Measurements from ENCODE around the gene CHCHD5. TPM values are rescaled to one million over a fixed set of nuclear protein-coding genes. Genes with fewer than 3 reads are reported as not detected.
"Not testable (repeated sequence)": the region's sequence is repeated elsewhere in the genome, so short reads cannot be mapped to it uniquely, and the experiment has no call there.

CHCHD5 gene
- total RNA-seq, 1 donor from 2014 or later = 38.4 TPM

DNA sequence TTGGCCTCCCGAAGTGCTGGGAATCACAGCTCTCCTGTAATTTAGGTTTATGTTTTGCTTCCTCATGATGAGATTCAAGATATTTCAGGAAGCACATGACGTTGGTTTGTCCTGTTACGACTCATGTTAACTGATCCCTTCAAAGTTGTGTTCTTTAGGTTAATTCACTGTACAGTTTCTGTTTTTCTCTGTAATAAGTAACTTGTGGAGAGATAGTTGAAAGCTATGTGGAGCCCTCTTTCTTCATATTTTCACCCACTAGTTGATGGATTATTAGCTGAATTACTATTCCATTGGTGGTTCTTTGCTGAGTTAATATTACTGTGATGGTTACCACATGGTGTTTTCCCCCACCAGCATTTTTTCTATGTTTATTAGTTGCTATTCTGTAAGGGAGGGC lies 18.3 kb upstream of the CHCHD5 start:
- Mint-ChIP-seq H3K27ac (no peak overlapping the region), H3K4me1 (ENCODE audit: low read depth) (no peaks in the 10 kb centered on the region), H3K36me3 (ENCODE audit: insufficient read depth) (peaks cover 32% of the 10 kb centered on the region), H3K27me3 (no peaks in the 10 kb centered on the region), H3K9me3 (ENCODE audit: low read depth) (no peaks in the 10 kb centered on the region), H3K4me3 (ENCODE audit: low read depth) (no peak overlapping the region)
- DNase-seq (ENCODE audit: low spot score, unreplicated experiment) = no peak
- TF ChIP-seq, protein P1, sequence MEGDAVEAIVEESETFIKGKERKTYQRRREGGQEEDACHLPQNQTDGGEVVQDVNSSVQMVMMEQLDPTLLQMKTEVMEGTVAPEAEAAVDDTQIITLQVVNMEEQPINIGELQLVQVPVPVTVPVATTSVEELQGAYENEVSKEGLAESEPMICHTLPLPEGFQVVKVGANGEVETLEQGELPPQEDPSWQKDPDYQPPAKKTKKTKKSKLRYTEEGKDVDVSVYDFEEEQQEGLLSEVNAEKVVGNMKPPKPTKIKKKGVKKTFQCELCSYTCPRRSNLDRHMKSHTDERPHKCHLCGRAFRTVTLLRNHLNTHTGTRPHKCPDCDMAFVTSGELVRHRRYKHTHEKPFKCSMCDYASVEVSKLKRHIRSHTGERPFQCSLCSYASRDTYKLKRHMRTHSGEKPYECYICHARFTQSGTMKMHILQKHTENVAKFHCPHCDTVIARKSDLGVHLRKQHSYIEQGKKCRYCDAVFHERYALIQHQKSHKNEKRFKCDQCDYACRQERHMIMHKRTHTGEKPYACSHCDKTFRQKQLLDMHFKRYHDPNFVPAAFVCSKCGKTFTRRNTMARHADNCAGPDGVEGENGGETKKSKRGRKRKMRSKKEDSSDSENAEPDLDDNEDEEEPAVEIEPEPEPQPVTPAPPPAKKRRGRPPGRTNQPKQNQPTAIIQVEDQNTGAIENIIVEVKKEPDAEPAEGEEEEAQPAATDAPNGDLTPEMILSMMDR (IDR thresholded peaks at IDR 0.05; ENCODE audit: unreplicated experiment) = no peak

DNA sequence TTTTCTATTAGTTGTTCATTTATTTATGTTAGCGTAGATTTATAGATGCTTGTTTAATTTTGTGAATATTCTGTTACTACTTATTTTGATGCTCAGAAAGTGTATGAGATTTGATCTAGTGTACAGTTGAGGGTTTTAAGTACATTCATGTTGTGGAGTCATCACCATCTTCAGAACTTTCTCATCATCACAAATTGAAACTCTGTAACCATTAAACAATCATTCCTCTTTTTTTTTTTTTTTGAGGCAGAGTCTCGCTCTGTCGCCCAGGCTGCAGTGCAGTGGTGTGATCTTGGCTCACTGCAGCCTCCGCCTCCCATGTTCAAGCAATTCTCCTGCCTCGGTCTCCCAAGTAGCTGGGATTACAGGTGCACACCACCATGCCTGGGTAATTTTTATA lies 17.9 kb upstream of the CHCHD5 start:
- not testable (repeated sequence) for H3K9me3 Mint-ChIP-seq (ENCODE audit: low read depth); H3K27ac Mint-ChIP-seq; H3K4me1 Mint-ChIP-seq (ENCODE audit: low read depth); DNase-seq (ENCODE audit: low spot score, unreplicated experiment); H3K4me3 Mint-ChIP-seq (ENCODE audit: low read depth); H3K27me3 Mint-ChIP-seq
- peaks cover 29% of the 10 kb centered on the region for H3K36me3 Mint-ChIP-seq (ENCODE audit: insufficient read depth)

DNA sequence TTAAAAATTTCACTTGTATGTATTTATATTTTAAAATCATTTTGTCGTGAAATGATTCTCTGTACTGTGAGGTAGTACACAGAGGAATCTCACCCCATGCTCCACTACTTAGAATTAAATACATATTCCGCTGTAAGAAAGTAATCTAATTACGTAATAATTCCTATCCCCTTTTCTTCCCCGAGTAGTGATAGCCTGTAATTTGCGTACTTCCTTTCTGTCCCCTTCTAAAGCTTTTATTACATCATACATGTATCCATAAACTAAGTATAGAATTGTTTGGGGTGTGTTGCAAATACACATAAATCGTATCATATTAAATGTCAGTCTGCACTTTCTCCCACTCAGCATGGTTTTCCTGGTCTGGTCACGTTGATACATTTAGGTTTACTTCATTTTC lies 12.4 kb upstream of the CHCHD5 start:
- Mint-ChIP-seq H3K36me3 (ENCODE audit: insufficient read depth) (peaks cover 38% of the 10 kb centered on the region), H3K4me3 (ENCODE audit: low read depth) (no peak overlapping the region), H3K27ac (no peak overlapping the region), H3K9me3 (ENCODE audit: low read depth) (no peaks in the 10 kb centered on the region), H3K4me1 (ENCODE audit: low read depth) (no peaks in the 10 kb centered on the region), H3K27me3 (no peaks in the 10 kb centered on the region)
- TF ChIP-seq, protein P1 (IDR thresholded peaks at IDR 0.05; ENCODE audit: unreplicated experiment) = no peak
- no peak for DNase-seq (ENCODE audit: low spot score, unreplicated experiment)

DNA sequence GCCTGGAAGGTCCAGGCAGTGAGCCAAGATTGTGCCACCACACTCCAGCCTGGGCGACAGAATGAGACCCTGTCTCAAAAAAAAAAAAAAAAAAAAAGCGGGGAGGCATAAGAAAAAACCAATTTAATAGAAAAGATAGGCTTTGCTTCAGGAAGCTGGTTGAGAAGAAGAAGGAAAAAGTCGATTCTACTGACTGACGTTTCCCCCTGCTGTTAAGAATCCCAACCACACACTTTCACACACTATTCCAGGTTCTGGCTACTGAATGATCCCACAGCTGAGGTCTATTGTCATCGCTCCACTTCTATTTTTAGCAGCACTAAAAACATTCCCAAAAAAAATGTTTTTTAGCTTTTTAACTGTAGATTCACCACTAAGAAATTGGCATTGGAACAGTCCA lies 6.7 kb upstream of the CHCHD5 start:
- Mint-ChIP-seq H3K9me3 (ENCODE audit: low read depth) (no peaks in the 10 kb centered on the region), H3K27me3 (no peaks in the 10 kb centered on the region), H3K4me3 (ENCODE audit: low read depth) (no peak overlapping the region), H3K36me3 (ENCODE audit: insufficient read depth) (peaks cover 14% of the 10 kb centered on the region), H3K27ac (no peak overlapping the region), H3K4me1 (ENCODE audit: low read depth) (no peaks in the 10 kb centered on the region)
- TF ChIP-seq, protein P1 (IDR thresholded peaks at IDR 0.05; ENCODE audit: unreplicated experiment) = no peak
- no peak for DNase-seq (ENCODE audit: low spot score, unreplicated experiment)

DNA sequence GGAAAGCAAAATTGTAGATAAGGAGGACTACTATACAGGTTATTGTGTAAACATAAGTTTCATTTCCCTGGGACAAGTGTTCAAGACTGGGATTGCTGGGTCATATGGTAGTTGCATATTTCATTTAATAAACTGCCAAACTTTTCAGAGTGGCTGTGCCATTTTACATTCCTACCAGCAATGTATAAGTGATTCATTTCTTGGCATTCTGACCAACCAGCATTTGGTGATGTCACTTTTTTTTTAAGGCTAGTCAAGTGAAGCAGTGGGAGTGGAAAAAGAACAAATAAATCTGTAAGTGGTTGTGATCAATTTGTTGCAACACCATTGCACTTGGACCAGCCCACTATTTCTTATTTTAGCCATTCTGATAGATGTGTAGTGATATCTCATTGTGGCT lies 5.2 kb upstream of the CHCHD5 start:
- Mint-ChIP-seq H3K4me1 (ENCODE audit: low read depth) (peaks cover 3% of the 10 kb centered on the region), H3K4me3 (ENCODE audit: low read depth) (no peak overlapping the region), H3K9me3 (ENCODE audit: low read depth) (no peaks in the 10 kb centered on the region), H3K27ac (no peak overlapping the region), H3K36me3 (ENCODE audit: insufficient read depth) (peaks cover 14% of the 10 kb centered on the region), H3K27me3 (no peaks in the 10 kb centered on the region)
- no peak for DNase-seq (ENCODE audit: low spot score, unreplicated experiment)
- TF ChIP-seq, protein P1 (IDR thresholded peaks at IDR 0.05; ENCODE audit: unreplicated experiment) = no peak

DNA sequence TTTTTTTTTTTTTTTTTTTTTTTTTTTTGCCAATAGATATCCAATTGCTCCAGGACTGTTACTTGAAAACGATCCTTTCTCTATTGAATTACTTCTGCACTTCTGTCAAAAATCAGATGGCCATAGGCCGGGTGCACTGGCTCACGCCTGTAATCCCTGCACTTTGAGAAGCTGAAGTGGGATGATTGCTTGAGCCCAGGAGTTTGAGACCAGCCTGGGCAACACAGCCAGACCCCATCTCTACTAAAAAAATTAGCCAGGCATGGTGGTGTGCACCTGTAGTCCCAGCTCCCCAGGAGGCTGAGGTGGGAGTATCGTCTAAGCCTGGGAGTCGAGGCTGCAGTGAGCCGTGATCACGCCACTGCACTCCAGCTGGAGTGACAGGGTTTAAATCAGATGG lies 4.3 kb upstream of the CHCHD5 start:
- H3K4me3 Mint-ChIP-seq (ENCODE audit: low read depth) = no peak overlapping the region
- no peak for DNase-seq (ENCODE audit: low spot score, unreplicated experiment)
- H3K9me3 Mint-ChIP-seq (ENCODE audit: low read depth) = no peaks in the 10 kb centered on the region
- no peak overlapping the region for H3K27ac Mint-ChIP-seq
- TF ChIP-seq, protein P1 (IDR thresholded peaks at IDR 0.05; ENCODE audit: unreplicated experiment) = no peak
- H3K4me1 Mint-ChIP-seq (ENCODE audit: low read depth) = peaks cover 6% of the 10 kb centered on the region
- H3K36me3 Mint-ChIP-seq (ENCODE audit: insufficient read depth) = peaks cover 11% of the 10 kb centered on the region
- no peaks in the 10 kb centered on the region for H3K27me3 Mint-ChIP-seq

Measured in progenitor cell of endocrine pancreas (in vitro differentiated cells).